K562 (cell line): Measurements from ENCODE around the gene ELP5. TPM values are rescaled to one million over a fixed set of nuclear protein-coding genes. Genes with fewer than 3 reads are reported as not detected.
A peak's percentile ranks its signal among the peaks of the same experiment; 100 is the strongest.

ENCODE experiments used
- CBFA2T2 ChIP-seq: fragments of 450-650 bp; conservative IDR thresholded peaks from 2 replicates; pipeline ENCODE4 v1.6.1; 2017; ENCODE audit warnings: mild to moderate bottlenecking
- E2F4 ChIP-seq: sonication (generic); formaldehyde crosslinking; IDR thresholded peaks from 2 replicates; pipeline ENCODE4 v1.8.0; 2022; ENCODE audit warnings: mild to moderate bottlenecking, low read depth, missing genetic modification reagents
- ETV1 ChIP-seq: fragments of 450-650 bp; conservative IDR thresholded peaks from 2 replicates; pipeline ENCODE4 v1.6.1; 2016; ENCODE audit warnings: missing genetic modification characterization, control low read depth, low read depth, missing compliant biosample characterization
- KHSRP ChIP-seq: fragments of 450-650 bp; IDR thresholded peaks from 2 replicates; pipeline ENCODE4 v1.6.1; 2017
- MYNN ChIP-seq, 2 experiments: sonication (generic); formaldehyde crosslinking in 1 of 2; IDR thresholded peaks; 2 replicates each; pipeline versions ENCODE4 v1.5.0 to v1.6.1; 2016 to 2020; ENCODE audit warnings: antibody characterized with exemption in 1 of 2, missing genetic modification reagents in 1 of 2
- NCOA2 ChIP-seq, 2 experiments: fragments of 450-650 bp; IDR thresholded peaks; 2 replicates each; pipeline ENCODE4 v1.6.1; 2018; ENCODE audit warnings: mild to moderate bottlenecking in 2 of 2, moderate library complexity in 1 of 2; ENCODE audit not compliant: partially characterized antibody in 2 of 2
- SETDB1 ChIP-seq: IDR thresholded peaks from one replicate; pipeline ENCODE4 v1.6.1; 2012; ENCODE audit warnings: low read length, control low read depth, inconsistent platforms
- SRSF9 ChIP-seq: fragments of 200-400 bp; formaldehyde crosslinking; IDR thresholded peaks from 2 replicates; pipeline ENCODE4 v1.6.1; 2017; ENCODE audit warnings: low read depth, low read length, borderline replicate concordance
- TBP ChIP-seq: optimal IDR thresholded peaks from 2 replicates; pipeline ENCODE3; 2011; ENCODE audit warnings: low read depth, low read length, improper control_type of control experiment
- THRAP3 ChIP-seq: fragments of 450-650 bp; IDR thresholded peaks from 2 replicates; pipeline ENCODE4 v1.6.1; 2016; ENCODE audit warnings: mild to moderate bottlenecking, inconsistent platforms, borderline replicate concordance
- ZEB2 ChIP-seq: fragments of 450-650 bp; IDR thresholded peaks from 2 replicates; pipeline ENCODE4 v1.6.1; 2016
- ZFPM2 ChIP-seq: fragments of 250-450 bp; sonication (Bioruptor Pico); IDR thresholded peaks from 2 replicates; pipeline ENCODE4 v1.5.1; 2022; ENCODE audit warnings: mild to moderate bottlenecking
- ZNF239 ChIP-seq: fragments of 250-450 bp; sonication (Bioruptor Pico); IDR thresholded peaks from 2 replicates; pipeline ENCODE4 v1.4.0; 2020; ENCODE audit warnings: mild to moderate bottlenecking
- ZNF3 ChIP-seq: fragments of 250-450 bp; sonication (Bioruptor Pico); IDR thresholded peaks from 2 replicates; pipeline ENCODE4 v1.5.0; 2021; ENCODE audit warnings: mild to moderate bottlenecking, moderate library complexity
- ZNF384 ChIP-seq: IDR thresholded peaks from 2 replicates; pipeline ENCODE4 v1.6.1; 2012; ENCODE audit warnings: low read depth, low read length, improper control_type of control experiment
- ZNF696 ChIP-seq: fragments of 250-450 bp; sonication (Bioruptor Pico); conservative IDR thresholded peaks from 2 replicates; pipeline ENCODE4 v1.4.0; 2020; ENCODE audit warnings: mild to moderate bottlenecking, moderate library complexity
- ZNF717 ChIP-seq: fragments of 250-450 bp; sonication (Bioruptor Pico); IDR thresholded peaks from 2 replicates; pipeline ENCODE4 v1.5.0; 2021
- ZZZ3 ChIP-seq: fragments of 450-650 bp; IDR thresholded peaks from 2 replicates; pipeline ENCODE4 v1.6.1; 2016; ENCODE audit warnings: antibody characterized with exemption, mild to moderate bottlenecking, moderate library complexity
- polyA plus RNA-seq, 8 experiments: library from polyadenylated mRNA; depleted of rRNA in 4 of 8; stranded (reverse) in 5 of 8; unstranded in 3 of 8; fragments of >200 nt; fragmentation: Nextera tagmentation in 2 of 8; fragmentation: Illumina TruSeq in 1 of 8; extraction: Ambion mirVana in 2 of 8; extraction: Trizol in 1 of 8; gene quantifications; 2 replicates each; pipeline versions ENCODE4 v1.2.1 to v1.2.3, GENCODE V29; 2011 to 2014; ENCODE audit warnings: inconsistent platforms in 1 of 8, missing spikeins in 1 of 8
- total RNA-seq, 7 experiments: library from RNA; depleted of rRNA in 6 of 7; stranded (reverse); fragments of >200 nt in 6 of 7; fragmentation: Illumina TruSeq in 2 of 7; extraction: Trizol in 2 of 7; gene quantifications; 2 replicates each; pipeline versions ENCODE4 v1.2.1 to v1.2.3, GENCODE V29; 2011 to 2021; ENCODE audit warnings: low replicate concordance in 1 of 7
- TF ChIP-seq, protein P1 (sequence below): fragments of 450-650 bp; IDR thresholded peaks from 2 replicates; pipeline ENCODE4 v1.7.0; 2016; ENCODE audit warnings: borderline replicate concordance
- TF ChIP-seq, protein P2 (sequence below): fragments of 250-450 bp; sonication (Bioruptor Pico); IDR thresholded peaks from 2 replicates; pipeline ENCODE4 v1.5.0; 2021
- TF ChIP-seq, protein P3 (sequence below): fragments of 200-800 bp; sonication (Bioruptor generic); IDR thresholded peaks from 2 replicates; pipeline ENCODE4 v1.6.1; 2017; ENCODE audit warnings: missing genetic modification characterization, missing compliant biosample characterization
- TF ChIP-seq, protein P4 (sequence below): fragments of 250-450 bp; sonication (Bioruptor Pico); IDR thresholded peaks from 2 replicates; pipeline ENCODE4 v1.8.0; 2021; ENCODE audit warnings: borderline replicate concordance, mild to moderate bottlenecking, moderate library complexity; ENCODE audit not compliant: poor library complexity, severe bottlenecking

Gene ELP5
- total and polyA plus RNA-seq, 9 of the 15 experiments (the other 6 are each of a cell fraction or from before 2014, with no cell fraction given): 25.7 to 77.9 (median 52.9) TPM

DNA sequence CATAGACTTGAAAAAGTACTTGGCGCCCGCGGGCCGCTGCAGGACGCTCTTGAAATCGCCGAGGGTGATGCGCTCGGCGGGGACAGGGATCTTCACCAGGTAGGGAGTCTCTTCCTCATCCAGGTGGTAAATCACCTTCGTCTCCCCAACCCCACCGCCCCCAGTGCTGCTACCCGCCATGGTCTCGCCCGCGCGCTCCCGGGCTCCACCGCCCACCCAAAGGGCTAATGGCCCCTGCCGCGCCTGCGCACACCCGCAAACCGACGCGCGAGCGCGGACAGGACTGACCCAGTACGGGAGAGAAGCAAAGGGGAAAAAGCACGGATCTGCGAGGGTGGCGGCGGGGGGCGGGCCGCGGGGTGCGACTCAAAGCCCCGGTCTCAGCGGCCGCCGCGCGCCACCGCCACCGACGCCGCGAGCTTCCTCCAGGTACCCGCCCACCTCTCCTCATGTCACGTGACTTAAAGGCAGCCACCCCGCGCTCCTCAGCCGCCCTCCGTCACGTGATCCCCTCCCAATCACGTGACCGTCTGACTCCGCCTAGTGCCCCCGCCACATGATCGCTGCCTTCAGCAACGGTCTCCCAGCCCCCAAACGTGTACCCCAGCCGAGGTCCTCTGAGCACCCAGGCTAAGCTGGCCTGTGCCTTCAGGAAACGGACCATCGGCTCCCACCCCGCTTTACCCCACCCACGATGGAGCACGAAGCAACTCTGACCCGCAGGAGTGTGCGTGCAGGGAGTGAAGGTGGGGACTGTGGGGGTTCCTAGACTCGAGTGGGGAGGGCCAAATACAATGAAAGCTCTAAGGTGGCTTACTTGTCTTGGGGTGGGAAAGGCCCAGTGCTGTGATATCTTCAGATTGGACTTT lies 17.7 kb upstream of the ELP5 start, which contains the start of gene DVL2 (continued):
- TF ChIP-seq SETDB1 (no peak), KHSRP (no peak), NCOA2 (IDR thresholded peaks at IDR 0.05; ENCODE audit: partially characterized antibody in 2 of 2) (no peak), ETV1 (tag) (no peak), E2F4 (CRISPR knock-in tag) (no peak), SRSF9 (no peak), ZFPM2 (CRISPR knock-in tag) (peak; percentile 89), ZNF239 (CRISPR knock-in tag) (no peak), CBFA2T2 (peak; percentile 100), ZNF696 (CRISPR knock-in tag) (0 out of 2 replicates have a peak, but pooled peaks have one; percentile 13), ZEB2 (peak; percentile 27; the same call in 1 of the 2 replicates), ZNF384 (no peak), ZNF3 (CRISPR knock-in tag) (no peak), THRAP3 (peak; percentile 85; the same call in 1 of the 2 replicates), ZNF717 (CRISPR knock-in tag) (0 out of 2 replicates have a peak, but pooled peaks have one; percentile 30), MYNN (IDR thresholded peaks at IDR 0.05) (peak; percentile 91), MYNN (CRISPR knock-in tag; IDR thresholded peaks at IDR 0.05) (no peak), TBP (peak; percentile 49), ZZZ3 (no peak)
- TF ChIP-seq, protein P1, sequence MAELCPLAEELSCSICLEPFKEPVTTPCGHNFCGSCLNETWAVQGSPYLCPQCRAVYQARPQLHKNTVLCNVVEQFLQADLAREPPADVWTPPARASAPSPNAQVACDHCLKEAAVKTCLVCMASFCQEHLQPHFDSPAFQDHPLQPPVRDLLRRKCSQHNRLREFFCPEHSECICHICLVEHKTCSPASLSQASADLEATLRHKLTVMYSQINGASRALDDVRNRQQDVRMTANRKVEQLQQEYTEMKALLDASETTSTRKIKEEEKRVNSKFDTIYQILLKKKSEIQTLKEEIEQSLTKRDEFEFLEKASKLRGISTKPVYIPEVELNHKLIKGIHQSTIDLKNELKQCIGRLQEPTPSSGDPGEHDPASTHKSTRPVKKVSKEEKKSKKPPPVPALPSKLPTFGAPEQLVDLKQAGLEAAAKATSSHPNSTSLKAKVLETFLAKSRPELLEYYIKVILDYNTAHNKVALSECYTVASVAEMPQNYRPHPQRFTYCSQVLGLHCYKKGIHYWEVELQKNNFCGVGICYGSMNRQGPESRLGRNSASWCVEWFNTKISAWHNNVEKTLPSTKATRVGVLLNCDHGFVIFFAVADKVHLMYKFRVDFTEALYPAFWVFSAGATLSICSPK: no peak
- TF ChIP-seq, protein P2, sequence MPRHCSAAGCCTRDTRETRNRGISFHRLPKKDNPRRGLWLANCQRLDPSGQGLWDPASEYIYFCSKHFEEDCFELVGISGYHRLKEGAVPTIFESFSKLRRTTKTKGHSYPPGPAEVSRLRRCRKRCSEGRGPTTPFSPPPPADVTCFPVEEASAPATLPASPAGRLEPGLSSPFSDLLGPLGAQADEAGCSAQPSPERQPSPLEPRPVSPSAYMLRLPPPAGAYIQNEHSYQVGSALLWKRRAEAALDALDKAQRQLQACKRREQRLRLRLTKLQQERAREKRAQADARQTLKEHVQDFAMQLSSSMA (CRISPR knock-in tag): peak; percentile 92
- TF ChIP-seq, protein P3, sequence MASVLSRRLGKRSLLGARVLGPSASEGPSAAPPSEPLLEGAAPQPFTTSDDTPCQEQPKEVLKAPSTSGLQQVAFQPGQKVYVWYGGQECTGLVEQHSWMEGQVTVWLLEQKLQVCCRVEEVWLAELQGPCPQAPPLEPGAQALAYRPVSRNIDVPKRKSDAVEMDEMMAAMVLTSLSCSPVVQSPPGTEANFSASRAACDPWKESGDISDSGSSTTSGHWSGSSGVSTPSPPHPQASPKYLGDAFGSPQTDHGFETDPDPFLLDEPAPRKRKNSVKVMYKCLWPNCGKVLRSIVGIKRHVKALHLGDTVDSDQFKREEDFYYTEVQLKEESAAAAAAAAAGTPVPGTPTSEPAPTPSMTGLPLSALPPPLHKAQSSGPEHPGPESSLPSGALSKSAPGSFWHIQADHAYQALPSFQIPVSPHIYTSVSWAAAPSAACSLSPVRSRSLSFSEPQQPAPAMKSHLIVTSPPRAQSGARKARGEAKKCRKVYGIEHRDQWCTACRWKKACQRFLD (CRISPR knock-in tag): peak; percentile 56
- TF ChIP-seq, protein P4, sequence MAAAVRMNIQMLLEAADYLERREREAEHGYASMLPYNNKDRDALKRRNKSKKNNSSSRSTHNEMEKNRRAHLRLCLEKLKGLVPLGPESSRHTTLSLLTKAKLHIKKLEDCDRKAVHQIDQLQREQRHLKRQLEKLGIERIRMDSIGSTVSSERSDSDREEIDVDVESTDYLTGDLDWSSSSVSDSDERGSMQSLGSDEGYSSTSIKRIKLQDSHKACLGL (CRISPR knock-in tag): no peak
